Endothelial cell of umbilical vein (primary cell): ENCODE results near the gene PXT1. TPM values are rescaled to one million over a fixed set of nuclear protein-coding genes. Genes with fewer than 3 reads are reported as not detected.
A peak's percentile ranks its signal among the peaks of the same experiment; 100 is the strongest.

Source experiments
- BruUV-seq: library from RNA; stranded (reverse); fragments of 400-500 nt; replicated peaks from 2 replicates; lab custom pipeline; 2021; lab: Mats Ljungman, UMichigan
- CTCF ChIA-PET: fragments of 300-600, 350-600 bp; sonication (Branson Sonifier 250); formaldehyde crosslinking; loops from one replicate; lab custom pipeline; 2021; ENCODE audit warnings: antibody characterized with exemption, inconsistent platforms; lab: Charles Lee
- POLR2A ChIA-PET: fragments of 300-600, 350-600 bp; sonication (Branson Sonifier 250); formaldehyde crosslinking; loops from one replicate; lab custom pipeline; 2021; ENCODE audit warnings: antibody characterized with exemption, inconsistent platforms; lab: Charles Lee
- DNase-seq: peaks from one replicate; pipeline ENCODE4 v3.0.0-alpha.2; 2011; ENCODE audit warnings: low read depth, low spot score
- FAIRE-seq: peaks from 2 replicates; lab custom pipeline; 2011; peaks lifted over from hg19 to GRCh38; lab: Jason Lieb, UNC
- H2AFZ ChIP-seq: 2 replicates; pipeline ENCODE4 v1.6.0; 2012; ENCODE audit warnings: low read depth, low read length, control low read depth, inconsistent platforms
- H3K27ac ChIP-seq: 2 replicates; pipeline ENCODE4 v1.5.1; 2011; ENCODE audit warnings: low read depth, mild to moderate bottlenecking, control low read depth, low read length, moderate library complexity; ENCODE audit not compliant: insufficient read depth
- H3K27me3 ChIP-seq, 2 experiments: 2 replicates each; pipeline versions ENCODE4 v1.6.0 to v1.6.1; 2011; ENCODE audit warnings: low read length in 2 of 2, mixed read lengths in 1 of 2; ENCODE audit not compliant: control insufficient read depth in 2 of 2, insufficient read depth in 2 of 2
- H3K36me3 ChIP-seq, 2 experiments: 2 replicates in 1 of 2; 3 replicates in 1 of 2; pipeline ENCODE4 v1.5.1; 2011; ENCODE audit warnings: low read length in 2 of 2, mild to moderate bottlenecking in 1 of 2, moderate library complexity in 1 of 2; ENCODE audit not compliant: control insufficient read depth in 2 of 2, insufficient read depth in 2 of 2; ENCODE audit errors: extremely low read depth in 1 of 2
- H3K4me1 ChIP-seq: 3 replicates; pipeline ENCODE4 v1.5.1; 2011; ENCODE audit warnings: mild to moderate bottlenecking, low read length; ENCODE audit not compliant: control insufficient read depth, insufficient read depth; ENCODE audit errors: extremely low read depth
- H3K4me2 ChIP-seq: 2 replicates; pipeline ENCODE4 v1.6.1; 2011; ENCODE audit warnings: low read length, control low read depth, mixed read lengths; ENCODE audit not compliant: insufficient read depth
- H3K4me3 ChIP-seq, 3 experiments: fragments of 200-600 bp in 1 of 3; sonication (generic), shearing (Covaris generic) in 1 of 3; replicated peaks in 1 of 3; 2 replicates each; pipeline ENCODE4 v1.5.1; 2011 to 2016; ENCODE audit warnings: control low read depth in 3 of 3, low read length in 3 of 3, mild to moderate bottlenecking in 2 of 3, inconsistent platforms in 1 of 3, low read depth in 1 of 3, moderate library complexity in 1 of 3; ENCODE audit not compliant: insufficient read depth in 1 of 3
- H3K79me2 ChIP-seq: 2 replicates; pipeline ENCODE4 v1.6.0; 2012; ENCODE audit warnings: low read length, inconsistent platforms; ENCODE audit not compliant: control insufficient read depth, insufficient read depth
- H3K9ac ChIP-seq: replicated peaks from 2 replicates; pipeline ENCODE3; 2011; ENCODE audit warnings: low read length, control low read depth; ENCODE audit not compliant: insufficient read depth; ENCODE audit errors: extremely low read depth
- H3K9me1 ChIP-seq: replicated peaks from 3 replicates; pipeline ENCODE4 v1.6.0; 2011; ENCODE audit warnings: mild to moderate bottlenecking, low read length; ENCODE audit not compliant: control insufficient read depth, insufficient read depth; ENCODE audit errors: extremely low read depth
- H3K9me3 ChIP-seq: replicated peaks from 2 replicates; pipeline ENCODE4 v1.5.1; 2012; ENCODE audit warnings: low read length, inconsistent platforms; ENCODE audit not compliant: control insufficient read depth, insufficient read depth
- H4K20me1 ChIP-seq: replicated peaks from 2 replicates; pipeline ENCODE3; 2011; ENCODE audit warnings: mild to moderate bottlenecking, low read length; ENCODE audit not compliant: control insufficient read depth, insufficient read depth; ENCODE audit errors: extremely low read depth
- EZH2 ChIP-seq: IDR thresholded peaks from 2 replicates; pipeline ENCODE4 v1.6.1; 2012; ENCODE audit warnings: borderline replicate concordance, low read depth, mild to moderate bottlenecking, moderate library complexity, low read length, inconsistent platforms; ENCODE audit not compliant: severe bottlenecking
- FOS ChIP-seq: IDR thresholded peaks from 2 replicates; pipeline ENCODE4 v1.6.1; 2011; ENCODE audit warnings: mild to moderate bottlenecking, low read length, moderate library complexity, borderline replicate concordance; ENCODE audit not compliant: insufficient read depth
- GATA2 ChIP-seq: IDR thresholded peaks from 2 replicates; pipeline ENCODE4 v1.7.0; 2011; ENCODE audit warnings: low read depth, mild to moderate bottlenecking, moderate library complexity, mixed read lengths, low read length; ENCODE audit not compliant: insufficient read length, insufficient read depth
- JUN ChIP-seq: IDR thresholded peaks from 2 replicates; pipeline ENCODE4 v1.6.1; 2011; ENCODE audit warnings: borderline replicate concordance, low read depth; ENCODE audit not compliant: insufficient read length, insufficient read depth
- POLR2A ChIP-seq: IDR thresholded peaks from 2 replicates; pipeline ENCODE4 v1.6.1; 2012; ENCODE audit warnings: low read depth, mild to moderate bottlenecking, control low read depth, low read length
- POLR2AphosphoS5 ChIP-seq: IDR thresholded peaks from 2 replicates; pipeline ENCODE4 v1.6.1; 2012; ENCODE audit warnings: low read depth, mild to moderate bottlenecking, control low read depth, low read length, moderate library complexity; ENCODE audit not compliant: insufficient read depth
- dilution Hi-C: fragments of 300-500 bp; cut with MboI; formaldehyde crosslinking; loops from one replicate; pipeline ENCODE4 v1.15.0; 2019; ENCODE audit warnings: low sequenced_read_pairs; ENCODE audit not compliant: extremely low pct_ligation_motif_present
- intact Hi-C: fragments of 100-400 bp; cut with micrococcal nuclease; formaldehyde crosslinking; loops from one replicate; pipeline ENCODE4 v1.10.0; 2022
- polyA plus RNA-seq, 4 experiments: library from polyadenylated mRNA; depleted of rRNA in 3 of 4; stranded (reverse) in 3 of 4; unstranded in 1 of 4; fragments of >200 nt; gene quantifications; 2 replicates each; pipeline versions ENCODE4 v1.2.1 to v1.2.3, GENCODE V29; 2011 to 2012; ENCODE audit warnings: missing spikeins in 1 of 4
- total RNA-seq: library from RNA; stranded (reverse); gene quantifications from 2 replicates; pipeline ENCODE4 v1.2.3, GENCODE V29; 2021

The PXT1 gene
- total and polyA plus RNA-seq, 2 donors (not counting 3 experiments of a cell fraction or from before 2014, with no cell fraction given): not detected

DNA sequence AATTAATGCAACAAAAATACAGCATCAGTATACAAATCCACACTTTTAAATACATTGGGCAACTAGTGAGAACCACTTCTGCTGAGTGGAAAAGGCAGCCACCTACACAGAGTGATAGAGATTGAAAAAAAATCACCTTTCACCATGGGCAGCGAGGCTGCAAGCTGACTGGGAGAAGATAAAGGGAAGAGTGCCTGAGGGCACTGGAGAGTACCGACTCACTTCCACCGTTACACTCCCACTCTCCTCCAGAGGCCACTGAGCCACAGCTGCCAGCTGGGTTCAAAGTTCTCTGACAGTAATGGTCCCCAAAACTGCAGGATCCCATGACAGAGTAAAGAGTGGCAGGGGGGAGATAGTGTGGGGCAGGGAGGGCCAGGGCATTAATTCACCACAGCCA lies 24.1 kb downstream of the PXT1 start:
- ChIA-PET CTCF (interaction anchor here (1.3 to 1.5 kb wide), 2 partner anchors 10 to 78 kb away, joined by 3 to 5 read pairs; no protein-coding TSS in a partner anchor), POLR2A (no interaction called here)
- H3K27me3 ChIP-seq: no peaks in the 10 kb centered on the region
- H3K79me2 ChIP-seq: no peaks in the 10 kb centered on the region
- DNase-seq (no peak), FAIRE-seq (no peak)
- H2AFZ ChIP-seq: no peak overlapping the region
- TF ChIP-seq JUN (no peak), GATA2 (no peak), FOS (no peak), EZH2 (no peak), POLR2AphosphoS5 (no peak)
- no peaks in the 10 kb centered on the region for H3K36me3 ChIP-seq
- H3K9ac ChIP-seq: no peak overlapping the region
- H4K20me1 ChIP-seq: no peaks in the 10 kb centered on the region
- no peak overlapping the region for H3K4me3 ChIP-seq
- BruUV-seq: no TSS peak
- peaks cover 12% of the 10 kb centered on the region for H3K4me1 ChIP-seq
- no peak overlapping the region for H3K4me2 ChIP-seq
- no peaks in the 10 kb centered on the region for H3K9me3 ChIP-seq
- H3K9me1 ChIP-seq: no peaks in the 10 kb centered on the region
- intact Hi-C loops (no loop called here), dilution Hi-C loops (no loop called here)
- H3K27ac ChIP-seq: no peak overlapping the region

DNA sequence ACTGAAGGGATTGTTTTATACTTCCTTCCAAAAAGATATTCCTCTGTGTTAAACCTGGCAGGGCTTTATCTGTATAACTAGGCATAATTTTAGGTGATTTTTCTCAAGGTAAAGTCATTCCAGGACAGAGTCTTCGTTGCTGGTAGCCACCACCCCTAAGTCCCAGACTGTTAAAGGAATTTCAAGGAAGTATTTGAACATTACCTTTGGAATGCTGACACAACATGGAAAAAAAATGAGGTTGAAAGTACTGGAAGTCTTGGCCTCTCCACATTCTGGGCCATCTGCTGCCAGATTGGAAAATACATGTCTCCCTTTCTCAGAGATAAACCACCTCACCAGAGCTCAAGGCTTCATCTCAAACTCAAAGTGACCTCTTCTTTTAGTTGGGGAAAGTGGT lies 28.2 kb downstream of the PXT1 start:
- no TSS peak for BruUV-seq
- no peak for DNase-seq
- H3K27me3 ChIP-seq: no peaks in the 10 kb centered on the region
- no peaks in the 10 kb centered on the region for H4K20me1 ChIP-seq
- no peaks in the 10 kb centered on the region for H3K9me3 ChIP-seq
- H3K9ac ChIP-seq: no peak overlapping the region
- H3K79me2 ChIP-seq: no peaks in the 10 kb centered on the region
- H3K4me3 ChIP-seq: no peak overlapping the region
- intact Hi-C loops (no loop called here), dilution Hi-C loops (no loop called here)
- no peaks in the 10 kb centered on the region for H3K36me3 ChIP-seq
- H3K4me2 ChIP-seq: peak overlapping the region; percentile 36
- H2AFZ ChIP-seq: no peak overlapping the region
- no peaks in the 10 kb centered on the region for H3K9me1 ChIP-seq
- ChIA-PET CTCF (no interaction called here), POLR2A (no interaction called here)
- no peak overlapping the region for H3K27ac ChIP-seq
- peaks cover 5% of the 10 kb centered on the region for H3K4me1 ChIP-seq
- TF ChIP-seq POLR2A (no peak), GATA2 (peak; percentile 0)
- FAIRE-seq: no peak
